PC-3 (cell line): ENCODE measurements around the gene CFAP20DC. TPM values are rescaled to one million over a fixed set of nuclear protein-coding genes. Genes with fewer than 3 reads are reported as not detected.

Experiments
- ATAC-seq: fragments of 200-7000 bp; cut with Tn5 transposase; 2 replicates; pipeline ENCODE4 v1.9.1; 2020; ENCODE audit warnings: mild to moderate bottlenecking, moderate library complexity
- BruUV-seq: library from RNA; stranded (reverse); fragments of 400-500 nt; replicated peaks from 2 replicates; lab custom pipeline; 2021; lab: Mats Ljungman, UMichigan
- CTCF ChIA-PET: fragments of 300-600 bp; sonication (Branson Sonifier 250); formaldehyde crosslinking; loops from one replicate; lab custom pipeline; 2022; ENCODE audit warnings: antibody characterized with exemption; lab: Charles Lee
- POLR2A ChIA-PET: fragments of 300-600 bp; sonication (Branson Sonifier 250); formaldehyde crosslinking; loops from one replicate; lab custom pipeline; 2022; ENCODE audit warnings: antibody characterized with exemption; ENCODE audit not compliant: unreplicated experiment; lab: Charles Lee
- DNase-seq: peaks from one replicate; pipeline ENCODE4 v3.0.0-alpha.2; 2015
- H2AFZ ChIP-seq: fragments of 300-600 bp; sonication (generic); 2 replicates; pipeline ENCODE4 v1.6.0; 2016; ENCODE audit warnings: antibody characterized with exemption, low read length
- H3F3A ChIP-seq: fragments of 300-600 bp; sonication (generic); one replicate; pipeline ENCODE4 v1.6.0; 2017; ENCODE audit warnings: antibody characterized with exemption, low read length, control low read depth, mild to moderate bottlenecking; ENCODE audit not compliant: unreplicated experiment
- H3K27ac ChIP-seq: fragments of 300-600 bp; sonication (generic); 2 replicates; pipeline ENCODE4 v1.5.1; 2016; ENCODE audit warnings: mild to moderate bottlenecking, low read length
- H3K27me3 ChIP-seq: fragments of 300-600 bp; sonication (generic); 2 replicates; pipeline ENCODE4 v1.6.1; 2016; ENCODE audit warnings: low read length, mixed read lengths
- H3K36me3 ChIP-seq: fragments of 300-600 bp; sonication (generic); 2 replicates; pipeline ENCODE4 v1.6.1; 2016; ENCODE audit warnings: low read depth, mixed run types, low read length, mixed read lengths
- H3K4me1 ChIP-seq: fragments of 300-600 bp; sonication (generic); 2 replicates; pipeline ENCODE4 v1.5.1; 2016; ENCODE audit warnings: low read length; ENCODE audit not compliant: insufficient read depth
- H3K4me2 ChIP-seq: fragments of 300-600 bp; sonication (generic); 2 replicates; pipeline ENCODE4 v1.6.0; 2016; ENCODE audit warnings: low read length
- H3K4me3 ChIP-seq: fragments of 300-600 bp; sonication (generic); 2 replicates; pipeline ENCODE4 v1.5.1; 2016; ENCODE audit warnings: mild to moderate bottlenecking, low read length, mixed read lengths
- H3K79me2 ChIP-seq: fragments of 300-600 bp; sonication (generic); 2 replicates; pipeline ENCODE4 v1.6.1; 2017; ENCODE audit warnings: low read length, mixed read lengths
- H3K9ac ChIP-seq: fragments of 300-600 bp; sonication (generic); 2 replicates; pipeline ENCODE4 v1.6.0; 2016; ENCODE audit warnings: mild to moderate bottlenecking, low read length
- H3K9me2 ChIP-seq: fragments of 300-600 bp; sonication (generic); replicated peaks from 2 replicates; pipeline ENCODE4 v1.6.1; 2016; ENCODE audit warnings: mixed run types, low read length, mixed read lengths
- H3K9me3 ChIP-seq: fragments of 300-600 bp; sonication (generic); 2 replicates; pipeline ENCODE4 v1.6.1; 2016; ENCODE audit warnings: low read length, mixed read lengths
- H4K20me1 ChIP-seq: fragments of 300-600 bp; sonication (generic); 2 replicates; pipeline ENCODE4 v1.6.1; 2016; ENCODE audit warnings: low read length, mixed read lengths
- EZH2 ChIP-seq: fragments of 300-600 bp; sonication (generic); IDR thresholded peaks from one replicate; pipeline ENCODE4 v1.6.1; 2017; ENCODE audit warnings: antibody characterized with exemption, mild to moderate bottlenecking, low read length; ENCODE audit not compliant: unreplicated experiment
- EZH2phosphoT487 ChIP-seq: fragments of 300-600 bp; sonication (generic); IDR thresholded peaks from 2 replicates; pipeline ENCODE4 v1.6.1; 2018; ENCODE audit warnings: mild to moderate bottlenecking, antibody characterized with exemption, low read length, borderline replicate concordance
- intact Hi-C: fragments of 100-400 bp; cut with micrococcal nuclease; formaldehyde crosslinking; loops from 2 replicates; pipeline ENCODE4 v1.9.0; 2023
- total RNA-seq: library from RNA; depleted of rRNA; stranded (reverse); fragments of >200 nt; gene quantifications from 2 replicates; pipeline ENCODE4 v1.2.3, GENCODE V29; 2014
- TF ChIP-seq, protein P1 (sequence below): fragments of 300-600 bp; sonication (generic); conservative IDR thresholded peaks from 2 replicates; pipeline ENCODE4 v1.5.1; 2017; ENCODE audit warnings: antibody characterized with exemption, low read depth, mild to moderate bottlenecking, low read length

CFAP20DC gene
- total RNA-seq, 1 experiment from 2014 or later = 15.4 TPM

DNA sequence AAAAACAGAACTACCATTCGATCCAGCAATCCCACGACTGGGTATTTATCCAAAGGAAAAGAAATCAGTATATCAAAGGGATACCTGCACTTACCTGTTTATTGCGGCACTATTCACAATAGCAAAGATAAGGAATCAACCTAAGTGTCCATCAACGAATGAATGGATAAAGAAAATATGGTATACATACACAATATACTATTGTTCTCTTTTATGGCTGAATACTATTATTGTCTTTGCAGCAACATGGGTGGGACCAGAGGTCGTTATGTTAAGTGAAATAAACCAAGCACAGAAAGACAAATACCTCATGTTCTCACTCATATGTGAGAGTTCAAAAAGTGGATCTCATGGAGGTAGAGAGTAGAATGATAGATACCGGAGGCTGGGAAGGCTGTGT is 264.9 kb downstream of the CFAP20DC start:
- ChIA-PET POLR2A (no interaction called here), CTCF (no interaction called here)
- Histone ChIP-seq H3K9ac (no peak overlapping the region), H3K9me2 (no peaks in the 10 kb centered on the region), H3K4me1 (no peaks in the 10 kb centered on the region), H3K9me3 (peaks cover 8% of the 10 kb centered on the region; the same call in 1 of the 2 replicates), H3K27ac (no peak overlapping the region), H2AFZ (no peak overlapping the region), H3K27me3 (no peaks in the 10 kb centered on the region), H3K36me3 (no peaks in the 10 kb centered on the region), H4K20me1 (no peaks in the 10 kb centered on the region), H3F3A (no peaks in the 10 kb centered on the region), H3K79me2 (no peaks in the 10 kb centered on the region), H3K4me3 (no peak overlapping the region), H3K4me2 (no peak overlapping the region)
- intact Hi-C loops = no loop called here
- TF ChIP-seq, protein P1, sequence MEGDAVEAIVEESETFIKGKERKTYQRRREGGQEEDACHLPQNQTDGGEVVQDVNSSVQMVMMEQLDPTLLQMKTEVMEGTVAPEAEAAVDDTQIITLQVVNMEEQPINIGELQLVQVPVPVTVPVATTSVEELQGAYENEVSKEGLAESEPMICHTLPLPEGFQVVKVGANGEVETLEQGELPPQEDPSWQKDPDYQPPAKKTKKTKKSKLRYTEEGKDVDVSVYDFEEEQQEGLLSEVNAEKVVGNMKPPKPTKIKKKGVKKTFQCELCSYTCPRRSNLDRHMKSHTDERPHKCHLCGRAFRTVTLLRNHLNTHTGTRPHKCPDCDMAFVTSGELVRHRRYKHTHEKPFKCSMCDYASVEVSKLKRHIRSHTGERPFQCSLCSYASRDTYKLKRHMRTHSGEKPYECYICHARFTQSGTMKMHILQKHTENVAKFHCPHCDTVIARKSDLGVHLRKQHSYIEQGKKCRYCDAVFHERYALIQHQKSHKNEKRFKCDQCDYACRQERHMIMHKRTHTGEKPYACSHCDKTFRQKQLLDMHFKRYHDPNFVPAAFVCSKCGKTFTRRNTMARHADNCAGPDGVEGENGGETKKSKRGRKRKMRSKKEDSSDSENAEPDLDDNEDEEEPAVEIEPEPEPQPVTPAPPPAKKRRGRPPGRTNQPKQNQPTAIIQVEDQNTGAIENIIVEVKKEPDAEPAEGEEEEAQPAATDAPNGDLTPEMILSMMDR = no peak
- TF ChIP-seq EZH2phosphoT487 (no peak), EZH2 (no peak)
- no TSS peak for BruUV-seq
- no peak for ATAC-seq
- DNase-seq = no peak

DNA sequence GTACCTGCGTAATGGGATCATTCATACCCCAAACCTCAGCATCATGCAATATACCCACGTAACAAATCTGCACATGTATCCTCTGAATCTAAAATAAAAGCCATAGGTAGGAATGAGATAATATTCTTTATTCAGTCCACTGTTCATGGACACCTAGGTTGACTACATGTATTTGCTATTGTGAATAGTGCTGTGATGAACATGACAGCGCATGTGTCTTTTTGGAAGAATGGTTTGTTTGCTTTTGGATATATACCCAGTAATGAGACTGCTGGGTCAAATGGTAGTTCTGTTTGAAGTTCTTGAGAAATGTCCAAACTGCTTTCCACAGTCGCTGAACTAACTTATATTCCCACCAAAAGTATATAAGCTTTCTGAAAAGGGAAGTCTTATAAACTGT is 265.4 kb downstream of the CFAP20DC start:
- TF ChIP-seq EZH2 = no peak
- no peak for TF ChIP-seq EZH2phosphoT487
- TF ChIP-seq, protein P1 = no peak
- no peak for DNase-seq
- Histone ChIP-seq H3K36me3 (no peaks in the 10 kb centered on the region), H3K4me2 (no peak overlapping the region), H3K27me3 (no peaks in the 10 kb centered on the region), H3K4me1 (no peaks in the 10 kb centered on the region), H3K9ac (no peak overlapping the region), H3K79me2 (no peaks in the 10 kb centered on the region), H3K4me3 (no peak overlapping the region), H2AFZ (no peak overlapping the region), H3K9me3 (peaks cover 11% of the 10 kb centered on the region; the same call in 1 of the 2 replicates), H4K20me1 (no peaks in the 10 kb centered on the region), H3K9me2 (no peaks in the 10 kb centered on the region), H3F3A (no peaks in the 10 kb centered on the region), H3K27ac (no peak overlapping the region)
- no peak for ATAC-seq
- ChIA-PET POLR2A (no interaction called here), CTCF (no interaction called here)
- intact Hi-C loops = no loop called here
- BruUV-seq = no TSS peak

DNA sequence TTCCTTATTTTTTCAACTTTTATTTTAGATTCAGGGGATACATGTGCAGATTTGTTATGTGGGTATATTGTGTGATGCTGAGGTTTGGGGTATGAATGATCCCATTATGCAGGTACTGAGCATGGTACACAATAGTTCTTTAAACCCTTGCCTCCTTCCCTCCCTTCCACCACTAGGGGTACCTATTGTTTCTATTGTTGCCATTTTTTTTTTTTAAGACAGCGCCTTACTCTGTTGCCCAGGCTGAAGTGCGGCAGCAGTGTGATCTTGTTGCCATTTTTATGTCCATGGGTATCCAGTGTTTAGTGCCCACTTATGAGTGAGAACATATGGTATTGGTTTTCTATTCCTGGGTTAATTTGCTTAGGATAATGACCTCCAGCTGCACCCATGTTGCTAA is 266.0 kb downstream of the CFAP20DC start:
- Histone ChIP-seq H3K9me2 (no peaks in the 10 kb centered on the region), H3K27ac (no peak overlapping the region), H3K9ac (no peak overlapping the region), H3K79me2 (no peaks in the 10 kb centered on the region), H3K4me1 (no peaks in the 10 kb centered on the region), H2AFZ (no peak overlapping the region), H3K36me3 (no peaks in the 10 kb centered on the region), H3K9me3 (peaks cover 11% of the 10 kb centered on the region; the same call in 1 of the 2 replicates), H3F3A (no peaks in the 10 kb centered on the region), H3K27me3 (no peaks in the 10 kb centered on the region), H4K20me1 (no peaks in the 10 kb centered on the region), H3K4me2 (no peak overlapping the region), H3K4me3 (no peak overlapping the region)
- DNase-seq (no peak), ATAC-seq (no peak)
- no TSS peak for BruUV-seq
- intact Hi-C loops = no loop called here
- TF ChIP-seq EZH2 = no peak
- TF ChIP-seq, protein P1 = peak; percentile 27
- ChIA-PET POLR2A (no interaction called here), CTCF (no interaction called here)
